GM12875 (cell line): ENCODE data around the gene TIMP3.

Experiments
- H3K4me3 ChIP-seq: one replicate; pipeline ENCODE4 v1.5.1; 2011; ENCODE audit warnings: low read depth, low read length, control low read depth
- TF ChIP-seq, protein P1 (sequence below): IDR thresholded peaks from 2 replicates; pipeline ENCODE4 v1.5.1; 2011; ENCODE audit warnings: low read depth, mild to moderate bottlenecking, control low read depth, inconsistent platforms, low read length, moderate library complexity, borderline replicate concordance; ENCODE audit not compliant: insufficient read depth

The TIMP3 gene

GRCh38 chr22:32760396-32760795, 41.1 kb upstream of the TIMP3 start:
- no peak overlapping the region for H3K4me3 ChIP-seq
- TF ChIP-seq, protein P1, sequence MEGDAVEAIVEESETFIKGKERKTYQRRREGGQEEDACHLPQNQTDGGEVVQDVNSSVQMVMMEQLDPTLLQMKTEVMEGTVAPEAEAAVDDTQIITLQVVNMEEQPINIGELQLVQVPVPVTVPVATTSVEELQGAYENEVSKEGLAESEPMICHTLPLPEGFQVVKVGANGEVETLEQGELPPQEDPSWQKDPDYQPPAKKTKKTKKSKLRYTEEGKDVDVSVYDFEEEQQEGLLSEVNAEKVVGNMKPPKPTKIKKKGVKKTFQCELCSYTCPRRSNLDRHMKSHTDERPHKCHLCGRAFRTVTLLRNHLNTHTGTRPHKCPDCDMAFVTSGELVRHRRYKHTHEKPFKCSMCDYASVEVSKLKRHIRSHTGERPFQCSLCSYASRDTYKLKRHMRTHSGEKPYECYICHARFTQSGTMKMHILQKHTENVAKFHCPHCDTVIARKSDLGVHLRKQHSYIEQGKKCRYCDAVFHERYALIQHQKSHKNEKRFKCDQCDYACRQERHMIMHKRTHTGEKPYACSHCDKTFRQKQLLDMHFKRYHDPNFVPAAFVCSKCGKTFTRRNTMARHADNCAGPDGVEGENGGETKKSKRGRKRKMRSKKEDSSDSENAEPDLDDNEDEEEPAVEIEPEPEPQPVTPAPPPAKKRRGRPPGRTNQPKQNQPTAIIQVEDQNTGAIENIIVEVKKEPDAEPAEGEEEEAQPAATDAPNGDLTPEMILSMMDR = no peak

- TF ChIP-seq, protein P1 = no peak
Observed at GRCh38 chr22:32760815-32761214, 40.7 kb upstream of the TIMP3 start.

GRCh38 chr22:32761251-32761903, 40.1 kb upstream of the TIMP3 start:
- TF ChIP-seq, protein P1 = no peak

More at GRCh38 chr22:32760815-32761214, 40.7 kb upstream of the TIMP3 start:
- no peak overlapping the region for H3K4me3 ChIP-seq

DNA sequence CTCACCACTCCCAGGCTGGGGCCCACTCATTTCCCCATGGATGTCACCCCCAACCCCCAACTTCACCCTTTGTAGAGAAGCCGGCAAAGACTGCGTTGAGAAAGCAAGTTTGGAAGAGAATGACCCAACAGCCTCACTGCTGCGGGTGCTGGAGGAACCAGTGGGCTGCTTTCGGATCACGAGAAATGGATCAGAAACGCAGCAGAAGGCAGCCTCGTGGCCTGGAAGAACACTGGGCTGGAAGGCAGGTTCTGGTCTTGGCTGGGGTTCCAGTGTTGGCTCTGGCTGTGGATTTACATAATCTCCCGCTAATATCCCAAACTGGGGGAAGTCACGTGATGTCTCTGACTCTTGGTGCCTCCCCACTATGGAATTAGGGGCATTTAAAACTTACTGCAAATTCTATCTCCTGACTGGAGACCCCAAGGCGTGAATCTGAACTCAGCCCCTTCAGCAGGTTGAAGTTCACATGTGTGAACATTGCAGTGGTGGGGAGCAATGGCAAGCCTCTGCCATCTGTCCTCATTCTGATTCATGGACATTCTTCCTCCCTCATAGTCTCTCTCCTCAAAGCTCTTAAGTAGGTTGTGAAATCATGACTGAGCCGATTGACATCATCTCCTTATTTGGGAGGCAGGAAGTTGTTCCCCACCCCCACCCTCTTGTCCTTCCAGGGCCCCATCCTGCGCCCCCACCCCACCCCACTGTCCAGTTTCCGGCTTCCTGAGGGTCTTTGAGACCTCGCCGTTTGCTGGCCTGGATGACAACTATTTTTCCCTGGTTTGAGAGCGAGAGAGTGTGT, 37.0 kb upstream of the TIMP3 start:
- no peak overlapping the region for H3K4me3 ChIP-seq
- TF ChIP-seq, protein P1 = no peak

More at GRCh38 chr22:32761251-32761903, 40.1 kb upstream of the TIMP3 start:
- no peak overlapping the region for H3K4me3 ChIP-seq

GRCh38 chr22:32765132-32765618, 36.3 kb upstream of the TIMP3 start:
- TF ChIP-seq, protein P1 = no peak
- H3K4me3 ChIP-seq = no peak overlapping the region

GRCh38 chr22:32771756-32772155, 29.7 kb upstream of the TIMP3 start:
- TF ChIP-seq, protein P1 = no peak
- H3K4me3 ChIP-seq = no peak overlapping the region

DNA sequence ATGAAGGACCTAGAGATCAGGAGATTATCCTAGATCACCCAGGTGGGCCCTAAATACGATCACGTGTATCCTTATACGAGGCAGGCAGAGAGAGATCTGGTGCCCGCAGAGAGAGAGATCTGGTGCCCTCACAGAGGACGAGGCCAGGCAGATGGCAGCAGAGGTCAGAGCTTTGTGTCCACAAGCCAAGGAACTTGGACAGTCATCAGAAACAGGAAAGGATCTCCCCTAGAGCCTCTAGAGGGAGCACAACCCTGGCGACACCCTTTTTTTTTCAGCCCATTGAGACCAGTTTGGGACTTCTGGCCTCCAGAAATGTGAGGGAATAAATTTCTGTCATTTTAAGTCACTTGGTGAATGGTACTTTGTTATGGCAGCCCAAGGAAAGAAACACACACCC, 25.5 kb upstream of the TIMP3 start:
- TF ChIP-seq, protein P1 = peak; percentile 16; the same call in 1 of the 2 replicates
- no peak overlapping the region for H3K4me3 ChIP-seq
